HUES48 (cell line): ENCODE results near the gene UPK2.
"Not testable (repeated sequence)": the region's sequence is repeated elsewhere in the genome, so short reads cannot be mapped to it uniquely, and the experiment has no call there.

Experiments
- H3K27ac ChIP-seq: one replicate; pipeline ENCODE4 v1.7.0; 2013; ENCODE audit warnings: low read depth, low read length, inconsistent platforms
- H3K27me3 ChIP-seq: 2 replicates; pipeline ENCODE4 v1.6.1; 2013; ENCODE audit warnings: mild to moderate bottlenecking, low read length; ENCODE audit not compliant: control insufficient read depth, insufficient read depth
- H3K36me3 ChIP-seq: 2 replicates; pipeline ENCODE4 v1.6.1; 2013; ENCODE audit warnings: low read length; ENCODE audit not compliant: control insufficient read depth, insufficient read depth
- H3K4me1 ChIP-seq: 2 replicates; pipeline ENCODE4 v1.6.1; 2013; ENCODE audit warnings: mild to moderate bottlenecking, low read length; ENCODE audit not compliant: control insufficient read depth, insufficient read depth
- H3K4me3 ChIP-seq: 2 replicates; pipeline ENCODE4 v1.5.1; 2013; ENCODE audit warnings: mild to moderate bottlenecking, low read depth, low read length
- H3K9ac ChIP-seq: 2 replicates; pipeline ENCODE4 v1.6.1; 2013; ENCODE audit warnings: mild to moderate bottlenecking, low read depth, low read length, moderate library complexity
- H3K9me3 ChIP-seq: 2 replicates; pipeline ENCODE4 v1.6.1; 2013; ENCODE audit warnings: low read length; ENCODE audit not compliant: control insufficient read depth, insufficient read depth

Gene UPK2

DNA sequence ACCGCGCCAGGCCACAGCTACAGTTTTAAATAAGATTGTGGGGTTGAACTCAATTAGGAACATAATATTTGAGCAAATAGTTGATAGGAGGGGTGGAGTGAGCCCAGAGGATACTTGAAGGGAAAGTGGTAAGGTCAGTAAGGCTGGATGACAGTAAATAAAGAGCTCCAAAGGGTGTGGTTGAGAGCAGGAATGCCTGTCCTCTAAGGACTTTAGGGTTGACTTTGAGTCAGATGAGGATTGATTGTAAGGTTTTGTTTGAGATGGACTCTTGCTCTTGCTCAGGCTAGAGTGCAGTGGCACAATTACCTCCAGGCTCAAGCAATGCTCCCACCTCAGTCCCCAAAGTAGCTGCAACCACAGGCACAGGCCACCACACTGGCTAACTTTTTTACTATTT, 17.9 kb downstream of the UPK2 start:
- Histone ChIP-seq H3K27me3 (no peaks in the 10 kb centered on the region; the same call in 1 of the 2 replicates), H3K4me1 (peaks cover 1% of the 10 kb centered on the region; the same call in 1 of the 2 replicates), H3K36me3 (no peaks in the 10 kb centered on the region), H3K27ac (no peak overlapping the region), H3K4me3 (no peak overlapping the region), H3K9ac (no peak overlapping the region), H3K9me3 (no peaks in the 10 kb centered on the region)

GRCh38 chr11:118975771-118976709, 19.9 kb downstream of the UPK2 start:
- Histone ChIP-seq H3K4me1 (peaks cover 15% of the 10 kb centered on the region; the same call in 1 of the 2 replicates), H3K9me3 (no peaks in the 10 kb centered on the region), H3K36me3 (no peaks in the 10 kb centered on the region), H3K27me3 (no peaks in the 10 kb centered on the region; the same call in 1 of the 2 replicates), H3K27ac (no peak overlapping the region), H3K9ac (no peak overlapping the region), H3K4me3 (no peak overlapping the region)

GRCh38 chr11:118979434-118979833, 23.3 kb downstream of the UPK2 start:
- Histone ChIP-seq H3K9me3 (no peaks in the 10 kb centered on the region), H3K36me3 (no peaks in the 10 kb centered on the region), H3K27ac (no peak overlapping the region), H3K4me3 (no peak overlapping the region), H3K9ac (no peak overlapping the region), H3K4me1 (peaks cover 15% of the 10 kb centered on the region; the same call in 1 of the 2 replicates), H3K27me3 (no peaks in the 10 kb centered on the region; the same call in 1 of the 2 replicates)

- Histone ChIP-seq H3K27ac (no peak overlapping the region), H3K9ac (no peak overlapping the region), H3K36me3 (no peaks in the 10 kb centered on the region), H3K4me3 (no peak overlapping the region), H3K27me3 (no peaks in the 10 kb centered on the region; the same call in 1 of the 2 replicates), H3K4me1 (peaks cover 15% of the 10 kb centered on the region; the same call in 1 of the 2 replicates), H3K9me3 (no peaks in the 10 kb centered on the region)
Measured at GRCh38 chr11:118980191-118980881, 24.2 kb downstream of the UPK2 start.

DNA sequence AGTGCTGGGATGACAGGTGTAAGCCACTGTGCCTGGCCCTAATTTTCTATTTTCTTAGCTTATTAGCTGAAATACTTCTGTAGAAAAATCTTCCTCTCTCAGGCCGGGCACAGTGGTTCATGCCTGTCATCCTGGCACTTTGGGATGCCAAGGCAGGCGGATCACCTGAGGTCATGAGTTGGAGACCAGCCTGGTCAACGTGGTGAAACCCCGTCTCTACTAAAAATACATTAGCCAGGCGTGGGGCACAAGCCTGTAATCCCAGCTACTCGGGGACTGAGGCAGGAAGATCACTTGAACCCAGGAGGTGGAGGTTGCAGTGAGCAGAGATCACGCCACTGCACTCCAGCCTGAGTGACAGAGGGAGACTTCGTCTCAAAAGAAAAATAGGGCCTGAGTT, 28.2 kb downstream of the UPK2 start:
- peaks cover 11% of the 10 kb centered on the region; the same call in 1 of the 2 replicates for H3K4me1 ChIP-seq
- not testable (repeated sequence) for H3K4me3 ChIP-seq, H3K9me3 ChIP-seq, H3K9ac ChIP-seq, H3K27me3 ChIP-seq, H3K27ac ChIP-seq, H3K36me3 ChIP-seq

GRCh38 chr11:118984825-118985224, 28.7 kb downstream of the UPK2 start:
- Histone ChIP-seq H3K9me3 (no peaks in the 10 kb centered on the region), H3K9ac (no peak overlapping the region), H3K27ac (no peak overlapping the region), H3K4me3 (no peak overlapping the region), H3K27me3 (no peaks in the 10 kb centered on the region), H3K36me3 (no peaks in the 10 kb centered on the region), H3K4me1 (peaks cover 10% of the 10 kb centered on the region; the same call in 1 of the 2 replicates)

DNA sequence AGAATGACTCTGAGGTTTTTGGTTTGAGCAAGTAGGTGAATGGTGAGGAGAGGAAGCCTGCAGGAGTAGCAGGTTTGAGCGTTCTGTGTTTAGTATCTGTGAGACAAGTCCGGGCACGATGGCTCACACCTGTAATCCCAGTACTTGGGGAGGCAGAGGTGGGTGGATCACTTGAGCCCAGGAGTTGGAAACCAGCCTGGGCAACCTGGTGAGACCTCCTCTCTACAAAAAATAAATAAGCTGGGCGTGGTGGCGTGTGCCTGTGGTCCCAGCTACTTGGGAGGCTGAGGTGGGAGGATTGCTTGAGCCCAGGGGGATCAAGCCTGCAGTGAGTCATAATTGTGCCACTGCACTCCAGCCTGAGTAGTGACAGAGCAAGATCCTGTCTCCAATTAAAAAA, 32.2 kb downstream of the UPK2 start:
- Histone ChIP-seq H3K36me3 (no peaks in the 10 kb centered on the region), H3K4me3 (no peak overlapping the region), H3K27me3 (no peaks in the 10 kb centered on the region), H3K4me1 (no peaks in the 10 kb centered on the region), H3K27ac (no peak overlapping the region), H3K9me3 (no peaks in the 10 kb centered on the region; the same call in 1 of the 2 replicates), H3K9ac (no peak overlapping the region)

DNA sequence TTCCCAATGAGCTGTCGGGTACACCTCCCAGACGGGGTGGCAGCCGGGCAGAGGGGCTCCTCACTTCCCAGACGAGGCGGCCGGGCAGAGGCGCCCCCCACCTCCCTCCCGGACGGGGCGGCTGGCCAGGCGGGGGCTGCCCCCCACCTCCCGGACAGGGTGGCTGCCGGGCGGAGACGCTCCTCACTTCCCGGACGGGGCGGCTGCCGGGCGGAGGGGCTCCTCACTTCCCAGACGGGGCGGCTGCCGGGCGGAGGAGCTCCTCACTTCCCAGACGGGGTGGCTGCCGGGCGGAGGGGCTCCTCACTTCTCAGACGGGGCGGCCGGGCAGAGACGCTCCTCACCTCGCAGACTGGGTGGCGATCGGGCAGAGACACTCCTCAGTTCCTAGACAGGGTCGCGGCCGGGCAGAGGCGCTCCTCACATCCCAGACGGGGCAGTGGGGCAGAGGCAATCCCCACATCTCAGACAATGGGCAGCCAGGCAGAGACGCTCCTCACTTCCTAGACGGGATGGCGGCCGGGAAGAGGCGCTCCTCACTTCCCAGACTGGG, 35.5 kb downstream of the UPK2 start:
- not testable (repeated sequence) for H3K4me3 ChIP-seq, H3K9ac ChIP-seq, H3K27ac ChIP-seq, H3K9me3 ChIP-seq, H3K36me3 ChIP-seq, H3K4me1 ChIP-seq, H3K27me3 ChIP-seq

- H3K36me3 ChIP-seq: peaks cover 23% of the 10 kb centered on the region
- peak overlapping the region; percentile 77 for H3K27ac ChIP-seq
- peaks cover 10% of the 10 kb centered on the region; the same call in 1 of the 2 replicates for H3K4me1 ChIP-seq
- H3K9ac ChIP-seq: peak overlapping the region; percentile 32
- no peaks in the 10 kb centered on the region; the same call in 1 of the 2 replicates for H3K9me3 ChIP-seq
- peak overlapping the region; percentile 76 for H3K4me3 ChIP-seq
- no peaks in the 10 kb centered on the region for H3K27me3 ChIP-seq
Measured at GRCh38 chr11:118996926-118997626, 41.0 kb downstream of the UPK2 start.

- Histone ChIP-seq H3K27me3 (no peaks in the 10 kb centered on the region), H3K27ac (peak within 1 kb of the TSS; percentile 94), H3K36me3 (peaks cover 30% of the 10 kb centered on the region), H3K9me3 (no peaks in the 10 kb centered on the region; the same call in 1 of the 2 replicates), H3K4me3 (peak within 1 kb of the TSS; percentile 76), H3K4me1 (peaks cover 10% of the 10 kb centered on the region; the same call in 1 of the 2 replicates), H3K9ac (peak within 1 kb of the TSS; percentile 71)
Measured at GRCh38 chr11:118997627-118998387, 41.7 kb downstream of the UPK2 start, which contains the start of gene CENATAC. Gene CENATAC (plus strand): TSS chr11:118998138. CDS start chr11:118998198, 60 bp downstream.
